ENCODE results near the gene POLG2. TPM values are rescaled to one million over a fixed set of nuclear protein-coding genes. Genes with fewer than 3 reads are reported as not detected.
A peak's percentile ranks its signal among the peaks of the same experiment; 100 is the strongest.

Gene POLG2
- total RNA-seq, 6 experiments from 2014 or later, result 6.5 to 11.8 (median 7.3) TPM

GRCh38 chr17:64503821-64504768, 7.2 kb upstream of the POLG2 start:
- TF ChIP-seq CTCF (IDR thresholded peaks at IDR 0.05), result no peak
- peaks cover 31% of the 10 kb centered on the region for H3K27me3 Mint-ChIP-seq (ENCODE audit: insufficient read depth)
- DNase-seq, result no peak
- peak overlapping the region; percentile 100 for H3K27ac Mint-ChIP-seq
- peaks cover 70% of the 10 kb centered on the region for H3K4me1 Mint-ChIP-seq (ENCODE audit: low read depth)
- peaks cover 9% of the 10 kb centered on the region; the same call in 1 of the 2 replicates for H3K9me3 Mint-ChIP-seq
- peak overlapping the region; percentile 98 for H3K4me3 Mint-ChIP-seq
- peaks cover 70% of the 10 kb centered on the region for H3K36me3 Mint-ChIP-seq (ENCODE audit: low read depth)

GRCh38 chr17:64503341-64503740, 6.5 kb upstream of the POLG2 start:
- TF ChIP-seq CTCF (IDR thresholded peaks at IDR 0.05), result no peak
- Mint-ChIP-seq H3K27me3 (ENCODE audit: insufficient read depth) (peaks cover 35% of the 10 kb centered on the region), H3K4me1 (ENCODE audit: low read depth) (peaks cover 70% of the 10 kb centered on the region), H3K27ac (peak overlapping the region; percentile 100), H3K36me3 (ENCODE audit: low read depth) (peaks cover 77% of the 10 kb centered on the region), H3K9me3 (peaks cover 9% of the 10 kb centered on the region; the same call in 1 of the 2 replicates), H3K4me3 (peak overlapping the region; percentile 98)
- DNase-seq, result no peak

GRCh38 chr17:64502809-64503208, 6.0 kb upstream of the POLG2 start:
- TF ChIP-seq CTCF (IDR thresholded peaks at IDR 0.05), result no peak
- Mint-ChIP-seq H3K27me3 (ENCODE audit: insufficient read depth) (peaks cover 36% of the 10 kb centered on the region), H3K36me3 (ENCODE audit: low read depth) (peaks cover 80% of the 10 kb centered on the region), H3K4me1 (ENCODE audit: low read depth) (peaks cover 72% of the 10 kb centered on the region), H3K9me3 (peaks cover 9% of the 10 kb centered on the region; the same call in 1 of the 2 replicates), H3K27ac (peak overlapping the region; percentile 100), H3K4me3 (peak overlapping the region; percentile 98)
- DNase-seq, result no peak

- peak overlapping the region; percentile 98 for H3K4me3 Mint-ChIP-seq
- H3K4me1 Mint-ChIP-seq (ENCODE audit: low read depth), result peaks cover 79% of the 10 kb centered on the region
- TF ChIP-seq CTCF (IDR thresholded peaks at IDR 0.05), result no peak
- peak overlapping the region; percentile 100 for H3K27ac Mint-ChIP-seq
- no peak for DNase-seq
- peaks cover 80% of the 10 kb centered on the region for H3K36me3 Mint-ChIP-seq (ENCODE audit: low read depth)
- peaks cover 13% of the 10 kb centered on the region for H3K9me3 Mint-ChIP-seq
- peaks cover 43% of the 10 kb centered on the region for H3K27me3 Mint-ChIP-seq (ENCODE audit: insufficient read depth)
Measured at GRCh38 chr17:64502021-64502420, 5.2 kb upstream of the POLG2 start.

GRCh38 chr17:64500862-64501765, 4.3 kb upstream of the POLG2 start:
- Mint-ChIP-seq H3K27ac (peak overlapping the region; percentile 100), H3K27me3 (ENCODE audit: insufficient read depth) (peaks cover 45% of the 10 kb centered on the region), H3K4me1 (ENCODE audit: low read depth) (peaks cover 89% of the 10 kb centered on the region), H3K9me3 (peaks cover 18% of the 10 kb centered on the region), H3K36me3 (ENCODE audit: low read depth) (peaks cover 88% of the 10 kb centered on the region), H3K4me3 (peak overlapping the region; percentile 98)
- no peak for TF ChIP-seq CTCF (IDR thresholded peaks at IDR 0.05)
- DNase-seq, result no peak
